Cerebellar cortex (tissue), 1 donor: ENCODE data around the gene EFHD2.
"Not testable (repeated sequence)": the region's sequence is repeated elsewhere in the genome, so short reads cannot be mapped to it uniquely, and the experiment has no call there.

Experiments used
- DNase-seq: peaks from one replicate; pipeline ENCODE4 v3.0.0-alpha.2; 2015; ENCODE audit warnings: low spot score

Gene EFHD2

GRCh38 chr1:15430787-15431570 lies 21.3 kb downstream of the EFHD2 start:
- peak; percentile 56 for DNase-seq

DNA sequence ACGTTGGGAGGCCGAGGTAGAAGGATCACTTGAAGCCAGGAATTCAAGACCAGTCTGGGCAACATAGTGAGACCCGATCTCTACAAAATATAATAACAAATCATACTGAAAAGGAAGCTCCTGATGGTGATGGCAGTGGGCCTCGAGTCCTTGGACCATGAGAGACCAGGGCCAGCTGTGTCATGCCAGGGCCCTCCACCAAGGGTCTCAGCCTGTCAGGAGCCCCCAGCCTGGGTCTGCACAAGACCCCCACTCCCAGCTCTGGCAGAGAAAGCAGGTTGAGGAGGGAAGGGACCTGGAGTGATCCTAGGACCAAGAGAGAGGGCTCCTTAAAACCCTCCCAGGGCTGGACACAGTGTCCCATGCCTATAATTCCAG lies 21.9 kb downstream of the EFHD2 start:
- DNase-seq = no peak

GRCh38 chr1:15432324-15432723 lies 22.6 kb downstream of the EFHD2 start:
- DNase-seq = no peak

GRCh38 chr1:15433471-15433870 lies 23.8 kb downstream of the EFHD2 start:
- DNase-seq = no peak

DNA sequence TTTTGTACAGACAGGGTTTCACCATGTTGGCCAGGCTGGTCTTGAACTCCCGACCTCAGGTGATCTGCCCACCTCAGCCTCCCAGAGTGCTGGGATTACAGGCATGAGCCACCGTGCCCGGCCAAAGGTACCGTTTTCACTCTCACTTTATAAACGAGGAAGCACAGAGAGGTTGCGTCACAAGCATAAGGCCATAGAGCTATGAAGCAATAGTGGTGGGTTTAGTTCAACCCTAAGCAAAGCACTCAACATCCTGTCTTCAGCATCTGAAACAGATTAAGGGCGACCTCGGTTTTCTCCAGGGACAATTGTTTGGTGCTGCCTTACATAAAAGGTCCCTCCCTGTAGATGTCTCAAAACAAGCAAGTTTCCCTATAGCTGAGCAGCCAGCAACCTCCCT lies 25.1 kb downstream of the EFHD2 start:
- not testable (repeated sequence) for DNase-seq

GRCh38 chr1:15435239-15436077 lies 25.8 kb downstream of the EFHD2 start:
- no peak for DNase-seq

GRCh38 chr1:15436881-15437442 lies 27.3 kb downstream of the EFHD2 start:
- no peak for DNase-seq

DNA sequence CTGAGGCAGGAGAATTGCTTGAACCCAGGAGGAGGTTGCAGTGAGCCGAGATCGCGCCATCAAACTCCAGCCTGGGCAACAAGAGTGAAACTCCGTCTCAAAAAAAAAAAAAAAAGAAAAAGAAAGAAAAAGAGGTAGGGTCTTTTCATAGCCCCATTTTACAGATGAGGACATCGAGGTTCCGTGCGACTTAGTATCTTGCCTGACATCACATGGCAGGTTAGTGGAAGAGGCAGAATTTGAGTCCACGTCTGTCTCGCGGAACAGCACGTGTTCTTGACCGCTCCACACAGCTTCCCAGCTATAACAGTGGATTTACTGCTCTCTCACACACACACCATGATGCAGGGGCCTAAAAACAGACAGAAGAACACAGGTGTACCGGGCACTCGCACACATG lies 29.6 kb downstream of the EFHD2 start:
- no peak for DNase-seq

- no peak for DNase-seq
Observed at GRCh38 chr1:15440357-15440756, 30.7 kb downstream of the EFHD2 start.

- no peak for DNase-seq
Observed at GRCh38 chr1:15441247-15441646, 31.6 kb downstream of the EFHD2 start.

- DNase-seq = no peak
Observed at GRCh38 chr1:15442119-15442518, 32.4 kb downstream of the EFHD2 start.

GRCh38 chr1:15442759-15443158 lies 33.1 kb downstream of the EFHD2 start:
- no peak for DNase-seq

DNA sequence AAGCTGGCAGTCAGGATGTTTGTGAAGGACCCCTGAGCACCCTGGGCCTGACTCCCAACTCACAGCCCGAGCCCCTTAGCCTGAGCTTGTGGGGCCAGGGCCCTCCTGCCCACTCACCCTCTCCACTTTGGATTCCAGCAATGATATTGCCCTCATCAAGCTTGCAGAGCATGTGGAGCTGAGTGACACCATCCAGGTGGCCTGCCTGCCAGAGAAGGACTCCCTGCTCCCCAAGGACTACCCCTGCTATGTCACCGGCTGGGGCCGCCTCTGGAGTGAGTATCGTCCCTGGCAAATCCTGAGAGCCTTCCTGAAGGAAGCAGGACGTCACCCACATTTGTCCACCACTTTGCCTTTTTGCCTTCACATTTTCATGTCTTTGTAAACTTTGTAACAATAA lies 33.6 kb downstream of the EFHD2 start:
- no peak for DNase-seq

GRCh38 chr1:15444468-15445389 lies 35.0 kb downstream of the EFHD2 start:
- DNase-seq = no peak

GRCh38 chr1:15445390-15446122 lies 35.9 kb downstream of the EFHD2 start:
- DNase-seq = no peak

DNA sequence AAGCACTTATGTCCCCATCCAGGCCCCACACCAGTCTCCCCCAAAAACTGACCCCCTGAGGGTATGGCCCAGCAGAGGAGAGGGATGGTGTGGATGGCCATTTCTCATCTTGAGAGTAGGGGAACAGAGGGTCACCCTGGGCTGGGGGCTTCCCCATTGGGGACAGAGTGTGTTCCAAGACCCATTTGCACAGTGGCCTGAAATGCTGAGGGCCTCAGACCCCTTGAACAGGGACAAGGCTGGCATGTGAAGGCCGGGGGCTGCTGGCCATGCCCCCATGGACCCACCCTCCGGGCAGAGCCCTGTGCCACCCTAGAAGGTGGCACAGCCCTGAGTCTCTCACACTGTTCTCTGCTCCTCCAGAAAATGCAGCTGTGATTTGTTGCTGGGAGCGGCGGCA lies 36.5 kb downstream of the EFHD2 start:
- no peak for DNase-seq

DNA sequence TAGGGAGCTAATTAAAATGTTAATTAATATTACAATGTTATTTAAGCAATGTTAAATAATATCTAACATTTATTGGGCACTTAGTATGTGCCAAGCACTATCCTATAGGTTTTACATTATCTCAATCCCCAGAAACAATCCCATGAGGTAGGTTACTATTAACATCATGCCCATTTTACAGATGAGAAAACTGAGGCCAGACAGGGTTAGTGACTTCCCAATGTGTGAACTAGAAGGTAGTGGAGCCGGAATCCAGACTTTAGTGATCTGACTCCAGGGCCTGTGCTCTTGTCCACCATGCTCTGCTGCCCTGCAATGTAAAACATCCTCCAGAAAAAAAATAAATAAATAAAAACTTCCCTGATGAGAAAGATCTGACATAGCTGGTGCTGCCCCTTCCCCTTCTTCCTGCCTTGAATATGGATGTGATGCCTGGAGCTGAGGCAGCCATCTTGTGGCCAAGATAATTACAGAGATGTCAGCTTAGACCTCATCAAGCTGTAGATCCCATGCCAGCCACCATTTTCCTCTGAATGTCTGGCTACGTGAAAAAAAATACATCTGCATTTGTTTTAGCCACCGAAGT lies 39.3 kb downstream of the EFHD2 start:
- DNase-seq = no peak

DNA sequence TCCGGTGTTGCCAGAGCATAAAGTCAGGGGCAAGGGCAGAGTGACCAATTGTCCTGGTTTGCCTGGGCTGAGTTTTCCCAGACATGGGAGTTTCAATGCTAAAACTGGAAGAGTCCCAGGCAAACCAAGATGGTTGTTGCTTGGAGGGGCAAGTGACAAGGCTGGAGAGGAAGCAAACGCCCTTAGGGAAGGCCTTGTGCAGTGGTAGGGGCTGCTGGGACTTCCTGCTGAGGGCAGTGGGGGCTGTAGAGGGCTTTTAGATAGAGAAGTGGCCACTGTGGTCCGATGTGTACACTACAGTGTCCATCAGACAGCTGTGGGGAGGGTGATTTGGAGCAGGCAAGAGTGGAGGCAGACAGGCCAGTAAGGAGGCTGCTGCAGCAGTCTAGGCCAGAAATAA lies 39.9 kb downstream of the EFHD2 start:
- DNase-seq = no peak

- DNase-seq = no peak
Observed at GRCh38 chr1:15451014-15451722, 41.5 kb downstream of the EFHD2 start.

- DNase-seq = no peak
Observed at GRCh38 chr1:15452216-15452615, 42.5 kb downstream of the EFHD2 start.
